Kidney (tissue), 14 donors: Measurements from ENCODE around the gene MRS2. TPM values are rescaled to one million over a fixed set of nuclear protein-coding genes. Genes with fewer than 3 reads are reported as not detected.

Experiments used
- DNase-seq, 5 donors: peaks; one replicate each; pipeline ENCODE4 v3.0.0-alpha.2; 2013 to 2020
- FAIRE-seq: peaks from 2 replicates; lab custom pipeline; 2012; peaks lifted over from hg19 to GRCh38; lab: Jason Lieb, UNC
- H3K27ac ChIP-seq, 2 donors: one replicate each; pipeline ENCODE4 v1.7.0; 2013; ENCODE audit warnings: low read depth in 2 of 2, low read length in 2 of 2, inconsistent platforms in 1 of 2
- H3K27me3 ChIP-seq: one replicate; pipeline ENCODE4 v1.7.1; 2013; ENCODE audit warnings: low read length, inconsistent platforms; ENCODE audit not compliant: control insufficient read depth, insufficient read depth
- H3K36me3 ChIP-seq, 3 donors: one replicate each; pipeline versions ENCODE4 v1.7.0 to v1.7.1; 2013; ENCODE audit warnings: low read length in 3 of 3, control low read depth in 1 of 3, inconsistent platforms in 1 of 3; ENCODE audit not compliant: insufficient read depth in 3 of 3, control insufficient read depth in 2 of 3
- H3K4me1 ChIP-seq, 3 donors: one replicate each; pipeline versions ENCODE4 v1.7.0 to v1.7.1; 2013; ENCODE audit warnings: low read length in 3 of 3, inconsistent platforms in 1 of 3, low read depth in 1 of 3; ENCODE audit not compliant: control insufficient read depth in 2 of 3, insufficient read depth in 2 of 3
- H3K4me3 ChIP-seq, 3 donors: one replicate each; pipeline versions ENCODE4 v1.7.0 to v1.8.1; 2013; ENCODE audit warnings: low read length in 3 of 3, control low read depth in 1 of 3, inconsistent platforms in 1 of 3
- H3K9ac ChIP-seq, 3 donors: one replicate each; pipeline versions ENCODE4 v1.7.0 to v1.7.1; 2013; ENCODE audit warnings: low read length in 3 of 3, control low read depth in 1 of 3, inconsistent platforms in 1 of 3
- H3K9me3 ChIP-seq, 3 donors: one replicate each; pipeline versions ENCODE4 v1.7.0 to v1.7.1; 2013; ENCODE audit warnings: low read length in 3 of 3, control low read depth in 1 of 3, inconsistent platforms in 1 of 3; ENCODE audit not compliant: control insufficient read depth in 2 of 3, insufficient read depth in 1 of 3
- intact Hi-C: fragments of 100-400 bp; cut with DNase I; formaldehyde crosslinking; loops from one replicate; pipeline ENCODE4 v1.11.1; 2022
- polyA plus RNA-seq: library from polyadenylated mRNA; stranded (reverse); fragments of 350-450 nt; fragmentation: Illumina TruSeq; extraction: RNeasy Lipid Tissue Mini Kit (QIAGEN cat#74804); gene quantifications from one replicate; pipeline ENCODE4 v1.2.3, GENCODE V29; 2014; ENCODE audit warnings: low read depth, low replicate concordance; ENCODE audit not compliant: insufficient read depth
- total RNA-seq: library from RNA; stranded (reverse); fragmentation: NEBNext Ultra II Directional; extraction: Animal tissue kit (Norgen Biotek cat#: 25700); gene quantifications from one replicate; pipeline ENCODE4 v1.2.1, GENCODE V29; 2021
- TF ChIP-seq, protein P1 (sequence below): IDR thresholded peaks from 3 replicates; pipeline ENCODE4 v1.5.1; 2012; ENCODE audit warnings: mild to moderate bottlenecking, moderate library complexity, borderline replicate concordance; ENCODE audit not compliant: insufficient read depth; ENCODE audit errors: extremely low read depth
- donor health status: control.
- donor health status: control.
- donor health status: control.
- donor health status: control.
- donor health status: control.
- donor health status: DM: yes; HTN: yes; CAD: no.
- donor health status: Normal renal cell carcinoma (clear cell type).

Gene MRS2
- total and polyA plus RNA-seq, 2 donors from 2014 or later: 23.6 to 27.8 TPM

DNA sequence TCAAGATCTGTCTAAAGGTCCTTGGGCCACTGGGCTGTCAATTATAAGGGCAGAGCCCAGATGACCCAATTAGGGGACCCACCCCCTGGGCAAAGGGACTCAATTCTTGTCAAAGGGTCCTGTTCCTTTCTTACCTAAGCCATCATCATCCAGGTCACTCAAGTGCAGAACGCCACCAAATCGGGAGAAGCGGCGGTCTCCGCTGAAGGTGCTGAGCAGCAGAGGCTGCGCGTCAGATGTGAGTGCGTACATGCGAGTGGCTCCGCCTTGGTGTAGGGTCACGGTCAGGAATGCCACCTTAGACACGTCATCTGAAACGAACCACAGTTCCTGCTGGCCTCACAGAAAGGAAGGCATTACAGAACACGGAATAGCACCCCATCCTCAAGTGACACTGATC is 34.2 kb downstream of the MRS2 start:
- DNase-seq: no peak
- H3K9me3 ChIP-seq: no peaks in the 10 kb centered on the region
- H3K27ac ChIP-seq: no peak overlapping the region
- no peaks in the 10 kb centered on the region for H3K4me1 ChIP-seq
- TF ChIP-seq, protein P1, sequence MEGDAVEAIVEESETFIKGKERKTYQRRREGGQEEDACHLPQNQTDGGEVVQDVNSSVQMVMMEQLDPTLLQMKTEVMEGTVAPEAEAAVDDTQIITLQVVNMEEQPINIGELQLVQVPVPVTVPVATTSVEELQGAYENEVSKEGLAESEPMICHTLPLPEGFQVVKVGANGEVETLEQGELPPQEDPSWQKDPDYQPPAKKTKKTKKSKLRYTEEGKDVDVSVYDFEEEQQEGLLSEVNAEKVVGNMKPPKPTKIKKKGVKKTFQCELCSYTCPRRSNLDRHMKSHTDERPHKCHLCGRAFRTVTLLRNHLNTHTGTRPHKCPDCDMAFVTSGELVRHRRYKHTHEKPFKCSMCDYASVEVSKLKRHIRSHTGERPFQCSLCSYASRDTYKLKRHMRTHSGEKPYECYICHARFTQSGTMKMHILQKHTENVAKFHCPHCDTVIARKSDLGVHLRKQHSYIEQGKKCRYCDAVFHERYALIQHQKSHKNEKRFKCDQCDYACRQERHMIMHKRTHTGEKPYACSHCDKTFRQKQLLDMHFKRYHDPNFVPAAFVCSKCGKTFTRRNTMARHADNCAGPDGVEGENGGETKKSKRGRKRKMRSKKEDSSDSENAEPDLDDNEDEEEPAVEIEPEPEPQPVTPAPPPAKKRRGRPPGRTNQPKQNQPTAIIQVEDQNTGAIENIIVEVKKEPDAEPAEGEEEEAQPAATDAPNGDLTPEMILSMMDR: no peak
- intact Hi-C loops: no loop called here
- no peaks in the 10 kb centered on the region for H3K27me3 ChIP-seq
- FAIRE-seq: no peak
- no peak overlapping the region for H3K4me3 ChIP-seq
- peaks cover 0 to 5% (median 0%) of the 10 kb centered on the region in 3 donors for H3K36me3 ChIP-seq
- H3K9ac ChIP-seq: no peak overlapping the region

DNA sequence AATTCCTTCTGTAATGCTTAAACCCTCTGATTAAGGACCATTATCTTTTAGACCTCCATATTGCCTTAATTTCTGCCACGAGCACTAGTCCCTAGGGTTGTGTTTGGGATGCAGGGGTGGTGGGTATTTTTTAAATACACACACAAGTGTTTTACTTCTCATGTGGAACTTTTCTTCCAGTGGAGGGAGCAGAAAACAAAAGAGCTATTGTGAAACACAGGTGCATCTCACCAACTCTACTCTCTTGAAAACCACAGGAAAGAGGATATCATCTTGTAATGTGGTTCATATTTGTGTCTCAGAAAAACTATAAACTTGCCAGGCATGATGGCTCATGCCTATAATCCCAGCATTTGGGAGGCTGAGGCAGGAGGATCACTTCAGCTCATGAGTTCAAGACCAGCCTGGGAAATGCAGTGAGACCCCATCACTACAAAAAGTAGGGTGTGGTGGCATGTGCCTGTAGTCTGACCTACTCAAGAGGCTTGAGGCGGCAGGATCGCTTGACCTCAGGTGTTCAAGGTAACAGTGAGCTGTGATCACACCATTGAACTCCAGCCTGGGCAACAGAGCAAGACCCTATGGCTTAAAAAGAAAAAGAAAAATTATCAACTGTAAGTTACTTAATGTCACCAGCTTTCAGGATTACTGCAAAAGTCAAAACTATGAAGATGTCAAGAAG is 37.3 kb downstream of the MRS2 start:
- intact Hi-C loops: no loop called here
- Histone ChIP-seq H3K4me1 (no peaks in the 10 kb centered on the region), H3K27me3 (no peaks in the 10 kb centered on the region), H3K27ac (no peak overlapping the region), H3K36me3 (peaks cover 0 to 5% (median 0%) of the 10 kb centered on the region in 3 donors), H3K9ac (no peak overlapping the region), H3K9me3 (no peaks in the 10 kb centered on the region), H3K4me3 (no peak overlapping the region)
- TF ChIP-seq, protein P1: no peak
- no peak for DNase-seq
- no peak for FAIRE-seq

GRCh38 chr6:24440897-24441598 is 38.3 kb downstream of the MRS2 start:
- no peaks in the 10 kb centered on the region for H3K27me3 ChIP-seq
- H3K4me1 ChIP-seq: no peaks in the 10 kb centered on the region
- H3K9me3 ChIP-seq: no peaks in the 10 kb centered on the region
- H3K36me3 ChIP-seq: peaks cover 0 to 5% (median 0%) of the 10 kb centered on the region in 3 donors
- FAIRE-seq: no peak
- H3K4me3 ChIP-seq: no peak overlapping the region
- intact Hi-C loops: no loop called here
- DNase-seq: no peak
- TF ChIP-seq, protein P1: no peak
- no peak overlapping the region for H3K27ac ChIP-seq
- H3K9ac ChIP-seq: no peak overlapping the region
